SKM-1 (cell line): Measurements from ENCODE around the gene MARCHF6.
"Not testable (repeated sequence)": the region's sequence is repeated elsewhere in the genome, so short reads cannot be mapped to it uniquely, and the experiment has no call there.

Experiments used
- DNase-seq: peaks from one replicate; lab custom pipeline; 2025; ENCODE audit not compliant: unreplicated experiment; lab: John Stamatoyannopoulos, UW

Gene MARCHF6

DNA sequence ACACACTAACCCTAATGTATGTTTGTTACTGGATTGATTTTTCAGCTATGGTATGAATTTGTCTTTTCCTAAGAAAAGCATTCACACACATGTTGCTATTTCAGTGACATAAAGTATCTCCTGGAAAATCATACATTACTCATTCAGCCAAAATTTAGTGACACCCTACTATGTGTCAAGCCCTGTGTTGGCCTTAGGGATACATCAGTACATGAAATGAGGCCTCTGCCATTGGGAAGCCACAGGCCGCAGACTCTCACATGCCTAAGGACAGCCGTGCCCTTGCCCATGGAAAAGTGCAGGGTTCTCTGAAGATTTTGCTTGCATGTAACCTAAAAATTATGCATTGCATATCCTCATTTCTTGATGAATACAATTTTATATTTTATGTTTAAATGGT lies 5.2 kb upstream of the MARCHF6 start:
- no peak for DNase-seq

DNA sequence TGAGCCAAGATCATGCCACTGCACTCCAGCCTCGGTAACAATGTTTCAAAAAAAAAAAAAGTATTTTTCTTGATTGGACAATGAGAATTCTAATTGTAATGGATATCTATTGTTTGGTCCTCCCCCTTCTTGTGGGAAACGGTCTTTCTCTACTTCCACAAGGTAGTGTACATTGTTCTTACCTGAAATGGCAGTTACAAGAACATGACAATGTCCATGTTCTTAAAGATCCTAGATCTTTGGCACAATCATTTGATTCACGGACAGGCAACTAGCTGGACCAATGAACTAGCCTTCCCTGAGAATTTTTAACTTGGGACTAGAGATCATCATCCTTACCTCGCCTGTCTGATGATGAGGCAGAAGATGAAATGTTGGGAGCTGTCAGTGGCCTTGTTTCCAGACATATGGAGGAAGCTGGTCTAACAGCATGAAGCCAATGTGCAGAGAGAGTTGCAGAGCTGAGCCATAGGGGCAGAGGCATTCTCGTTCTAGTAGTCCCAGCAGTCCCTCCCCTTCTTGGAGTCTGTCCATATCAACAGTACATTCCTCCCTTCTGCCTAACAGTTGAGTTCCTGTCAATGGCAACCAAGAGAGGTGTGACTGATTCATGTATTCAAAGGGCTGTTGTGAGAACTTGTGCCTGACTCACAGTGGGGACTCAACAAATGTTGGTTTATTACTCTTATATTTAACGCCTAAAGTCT lies 2.1 kb upstream of the MARCHF6 start:
- no peak for DNase-seq

DNA sequence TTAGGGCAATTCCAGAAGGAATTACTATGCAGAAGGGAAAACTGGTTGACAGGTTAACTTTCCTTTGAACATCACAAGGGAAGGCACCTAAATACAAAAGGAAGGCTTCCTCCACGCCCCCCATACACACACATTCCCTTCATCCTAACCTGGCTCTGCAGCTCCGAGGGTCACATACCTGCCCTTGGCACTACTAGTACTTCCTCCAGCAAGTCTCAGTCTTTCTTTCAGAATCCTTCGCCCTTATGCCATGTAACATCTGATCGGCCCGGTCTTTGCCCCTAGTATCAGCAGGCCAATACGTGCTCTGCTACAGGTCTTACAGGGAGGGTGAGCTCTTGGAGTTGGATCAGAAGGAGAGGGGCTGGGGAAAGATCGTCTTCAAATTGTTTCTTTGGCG lies 1.6 kb upstream of the MARCHF6 start:
- DNase-seq, result no peak

DNA sequence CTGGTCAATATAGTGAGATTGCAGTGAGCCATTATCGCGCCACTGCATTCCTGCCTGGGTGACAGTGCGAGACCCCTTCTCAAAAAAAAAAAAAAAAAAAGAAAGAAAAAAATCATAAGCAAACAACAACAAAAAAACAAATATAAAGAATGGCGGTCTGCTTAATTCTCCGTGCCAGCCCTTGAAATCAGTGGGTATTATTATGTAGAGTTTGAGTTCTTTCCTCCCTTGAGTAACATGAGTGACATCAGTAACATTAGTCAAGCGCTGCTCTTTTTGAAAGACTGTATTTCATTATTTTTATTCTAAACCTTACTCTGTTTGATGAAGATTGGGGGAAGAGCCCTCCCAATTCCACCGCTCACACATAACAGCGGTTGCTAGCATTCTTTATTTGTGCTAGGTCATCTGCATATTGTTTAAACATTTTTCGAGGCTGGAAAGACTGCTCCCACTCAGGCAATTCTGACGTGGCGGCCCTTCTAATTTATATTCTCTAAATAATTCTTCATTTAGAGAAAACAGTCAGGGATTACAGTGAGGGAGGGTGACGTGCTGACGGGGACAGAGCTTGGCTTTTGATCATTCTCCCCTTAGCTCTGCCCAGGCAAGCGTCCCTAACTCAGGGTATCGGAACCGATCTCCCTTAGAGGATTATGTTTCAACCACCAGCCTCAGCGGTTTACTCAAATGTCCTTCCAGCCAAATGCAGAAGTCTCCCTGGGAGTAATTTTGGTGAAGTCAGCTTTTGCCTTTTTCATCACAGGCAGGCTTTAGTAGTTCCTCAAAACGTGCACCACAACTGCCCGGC lies 860 bp upstream of the MARCHF6 start:
- peak; percentile 91 for DNase-seq

DNA sequence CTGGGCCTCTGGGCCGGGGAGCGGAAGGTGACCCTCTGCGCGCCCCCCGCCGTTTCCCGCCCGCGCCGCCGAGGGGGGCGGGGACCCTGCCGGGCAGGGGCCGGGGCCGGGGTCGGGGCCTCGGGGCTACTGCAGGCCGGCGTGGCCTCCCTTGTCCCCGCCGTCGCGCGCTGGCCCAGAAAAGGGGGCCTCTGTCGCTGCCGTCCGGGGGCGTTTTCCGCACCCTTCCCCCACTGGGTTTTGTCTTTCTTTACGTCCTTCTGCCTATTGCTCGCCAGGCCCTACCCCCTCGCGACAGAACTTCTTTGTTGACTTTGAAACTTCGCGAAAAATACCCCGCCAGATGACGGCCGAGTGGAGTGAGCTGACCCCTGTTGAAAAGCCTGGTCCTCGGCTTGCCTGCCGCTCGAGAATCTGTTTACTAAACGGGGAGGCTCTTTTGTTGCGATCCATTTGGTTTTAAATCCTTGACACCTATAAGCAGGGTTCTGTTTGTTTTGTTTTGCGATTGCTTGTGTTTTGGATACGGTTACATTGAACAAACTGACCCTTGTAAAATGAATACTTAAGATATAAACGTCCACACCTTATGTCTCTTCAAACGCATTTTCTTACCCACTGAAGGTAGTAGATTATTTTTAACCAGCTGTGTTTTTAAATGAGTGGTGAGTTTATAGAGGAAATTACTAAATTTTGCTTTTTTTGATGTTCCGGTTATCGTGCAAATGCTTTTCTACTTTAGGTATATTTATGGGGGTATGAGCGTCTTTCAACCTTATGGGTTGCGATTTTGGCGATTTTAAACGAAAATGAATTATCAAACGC lies 765 bp downstream of the MARCHF6 start:
- DNase-seq, result peak; percentile 9

DNA sequence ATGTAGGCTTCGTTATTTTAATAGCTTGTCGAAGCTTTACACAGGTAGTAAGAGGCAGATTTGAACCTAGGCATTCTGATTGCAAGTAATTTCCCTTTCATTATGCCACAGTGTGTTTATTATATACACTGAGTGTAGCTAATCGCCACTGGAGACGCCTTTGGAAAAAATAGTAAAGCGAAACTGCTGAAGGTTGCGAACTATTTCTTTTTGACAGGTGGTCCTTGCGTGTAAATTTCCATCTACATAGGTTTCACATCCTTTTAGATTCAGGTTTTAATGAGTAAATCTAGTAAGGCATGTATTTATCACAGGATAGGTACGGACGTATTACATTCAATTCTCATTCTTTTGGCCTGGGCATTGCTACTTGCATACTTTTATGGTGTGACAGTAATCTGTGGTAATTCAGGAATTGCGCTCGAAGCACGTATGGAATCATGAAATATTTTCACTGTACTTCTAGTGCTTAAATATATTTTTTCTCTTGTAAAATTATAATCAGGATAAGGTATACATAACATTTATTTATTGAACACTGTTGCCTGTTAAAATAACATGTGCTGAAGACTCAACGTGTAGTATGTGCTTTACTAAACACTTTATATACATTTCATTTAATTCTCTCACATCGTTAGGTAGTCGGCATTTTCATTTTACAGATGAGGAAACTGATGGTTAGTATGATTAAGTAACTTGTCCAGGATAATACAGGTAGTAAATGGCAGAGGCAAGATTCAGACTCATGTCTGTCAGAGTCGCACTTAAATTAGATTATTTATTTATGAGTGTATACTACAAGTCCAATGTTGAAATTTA lies 1.8 kb downstream of the MARCHF6 start:
- DNase-seq, result no peak

DNA sequence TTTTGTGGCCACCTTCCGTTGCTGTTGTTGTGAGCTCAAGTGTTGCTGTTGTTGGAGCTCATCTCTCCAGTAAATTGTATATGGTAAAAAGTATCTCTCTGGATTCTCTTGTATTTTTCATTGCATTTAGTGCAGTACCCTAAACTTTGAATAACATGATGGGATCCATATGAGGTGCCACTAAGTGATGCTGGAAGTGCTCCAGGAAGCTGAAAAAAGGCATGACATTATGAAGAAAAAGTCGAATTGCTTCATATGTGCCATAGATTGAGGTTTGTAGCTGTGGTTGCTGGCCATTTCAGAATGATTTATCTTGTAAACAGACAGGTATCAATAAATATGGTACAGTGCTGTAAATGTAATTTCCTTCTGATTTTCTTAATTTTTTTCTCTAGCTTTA lies 5.5 kb downstream of the MARCHF6 start:
- no peak for DNase-seq

DNA sequence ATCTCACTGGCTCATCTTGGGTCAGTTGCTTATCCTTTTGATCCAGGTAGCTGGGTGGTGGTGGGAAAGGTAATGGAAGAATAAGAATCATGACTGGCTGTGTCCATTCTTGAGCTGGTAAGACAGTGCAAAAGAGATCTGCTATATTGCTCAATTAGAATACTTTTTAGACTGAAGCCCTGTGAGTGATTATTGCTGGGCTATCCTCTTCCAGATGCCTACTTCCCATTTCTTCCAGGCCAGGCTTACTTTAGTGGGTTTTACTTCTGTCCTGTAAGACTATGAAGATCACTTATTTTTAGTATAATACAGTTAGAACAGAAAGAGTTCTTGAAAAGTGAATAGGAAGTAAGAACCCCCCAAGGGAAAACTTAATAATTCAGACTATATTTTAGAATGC lies 7.2 kb downstream of the MARCHF6 start:
- no peak for DNase-seq

DNA sequence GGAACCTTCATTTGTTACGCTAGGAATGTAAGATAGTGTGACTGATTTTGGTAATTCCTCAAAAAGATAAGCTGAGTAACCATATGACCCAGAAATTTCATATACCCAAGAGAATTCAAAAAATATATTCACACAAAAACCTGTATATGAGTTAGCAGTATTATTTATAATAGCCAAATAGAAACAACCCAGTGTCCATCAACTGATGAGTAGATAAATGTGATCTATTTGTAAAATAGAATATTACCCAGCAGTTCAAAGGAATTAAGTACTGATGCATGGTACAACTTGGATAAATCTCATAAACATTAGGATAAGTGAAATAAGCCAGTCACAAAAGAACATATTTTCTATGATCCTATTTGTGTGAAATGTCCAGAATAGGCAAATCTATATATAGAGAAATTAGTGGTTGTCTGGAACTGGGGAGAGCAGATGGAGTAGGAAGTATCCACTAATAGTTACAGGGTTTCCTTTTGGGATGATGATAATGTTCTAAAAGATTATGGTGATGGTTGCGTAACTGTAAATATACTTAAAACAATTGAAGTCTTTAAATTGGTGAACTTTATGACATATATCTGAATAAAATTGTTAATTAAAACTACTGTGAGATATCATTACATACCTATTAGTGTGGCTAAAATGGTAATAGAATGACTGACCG lies 10.2 kb downstream of the MARCHF6 start:
- DNase-seq, result no peak

DNA sequence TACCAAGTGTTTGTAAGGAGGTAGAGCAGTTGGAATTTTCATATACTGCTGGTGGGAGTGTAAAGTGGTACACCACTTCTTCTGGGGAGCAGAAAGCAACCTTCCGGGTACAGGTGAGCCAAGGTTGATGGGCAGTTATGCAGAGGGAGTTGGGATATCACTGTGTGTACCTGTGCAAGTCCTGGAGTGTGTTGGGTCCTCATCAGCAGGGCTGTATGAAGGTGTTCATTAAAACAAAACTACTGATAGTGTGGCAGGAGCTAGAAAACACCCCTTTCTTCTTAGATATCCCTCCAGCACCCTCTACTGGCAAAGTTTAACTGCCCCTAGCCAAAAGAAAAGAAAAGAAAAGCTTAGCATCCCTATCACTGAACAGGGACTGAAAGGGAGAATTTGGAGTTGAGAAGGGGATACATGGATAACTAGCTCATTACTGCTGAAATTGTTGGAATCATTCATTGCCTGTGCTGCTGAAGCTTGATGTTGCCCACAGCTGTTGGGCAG lies 10.7 kb downstream of the MARCHF6 start:
- DNase-seq, result no peak

DNA sequence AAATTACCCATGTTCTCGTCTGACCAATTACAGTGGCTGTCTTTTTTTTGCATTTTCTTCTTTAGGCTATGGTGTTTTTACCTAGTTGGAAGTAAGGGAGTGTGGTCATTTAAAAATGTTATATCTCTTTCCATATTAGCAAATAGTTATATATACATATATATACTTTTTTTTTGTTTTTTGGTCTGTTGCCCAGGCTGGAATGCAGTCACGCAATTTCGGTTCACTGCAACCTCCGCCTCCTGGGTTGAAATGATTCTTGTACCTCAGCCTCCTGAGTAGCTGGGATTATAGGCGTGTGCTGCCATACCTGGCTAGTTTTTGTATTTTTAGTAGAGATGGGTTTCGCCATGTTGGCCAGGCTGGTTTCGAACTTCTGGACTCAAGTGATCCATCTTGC lies 12.3 kb downstream of the MARCHF6 start:
- no peak for DNase-seq

DNA sequence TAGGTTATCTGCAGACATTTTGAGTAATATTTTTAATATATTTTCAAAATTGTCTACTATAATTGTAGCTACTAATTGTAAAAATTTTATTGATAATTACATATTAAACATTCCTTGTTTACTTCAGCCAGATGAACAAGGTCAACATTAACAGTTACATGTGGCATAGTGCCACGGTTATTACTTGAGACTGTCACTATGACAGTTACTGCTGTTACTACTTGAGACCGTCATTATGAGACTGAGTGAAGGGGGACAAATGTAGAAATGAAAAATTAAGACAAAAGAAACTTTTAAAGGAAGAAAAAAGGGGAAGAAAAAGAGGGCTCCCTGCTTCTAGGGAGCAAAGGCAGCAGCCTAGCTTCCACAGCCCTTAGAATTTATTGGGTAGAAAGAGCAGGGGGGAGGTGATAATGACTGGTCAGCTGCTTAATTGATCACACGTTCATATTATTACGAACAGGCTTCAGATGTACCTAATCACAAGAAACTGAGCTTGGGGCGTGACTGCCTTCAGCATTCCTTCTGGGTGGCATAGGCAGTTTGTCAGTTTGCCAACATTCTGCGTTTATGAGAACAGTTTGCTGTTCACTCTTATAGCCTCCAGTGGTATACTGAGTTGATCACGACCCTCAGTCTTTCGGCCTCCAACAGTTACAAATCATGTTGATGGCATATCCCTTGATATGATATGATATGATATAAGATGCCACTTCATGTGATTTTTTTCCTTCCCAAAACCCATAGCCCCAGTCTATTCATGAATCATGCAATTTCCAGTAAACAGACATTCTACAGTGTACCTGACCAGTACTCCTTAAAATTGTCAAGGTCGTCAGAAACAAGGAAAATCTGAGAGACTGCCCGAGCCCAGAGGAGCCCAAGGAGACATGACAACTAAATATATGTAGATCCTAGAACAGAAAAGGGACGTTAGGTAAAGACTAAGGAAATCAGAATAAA lies 13.1 kb downstream of the MARCHF6 start:
- no peak for DNase-seq

DNA sequence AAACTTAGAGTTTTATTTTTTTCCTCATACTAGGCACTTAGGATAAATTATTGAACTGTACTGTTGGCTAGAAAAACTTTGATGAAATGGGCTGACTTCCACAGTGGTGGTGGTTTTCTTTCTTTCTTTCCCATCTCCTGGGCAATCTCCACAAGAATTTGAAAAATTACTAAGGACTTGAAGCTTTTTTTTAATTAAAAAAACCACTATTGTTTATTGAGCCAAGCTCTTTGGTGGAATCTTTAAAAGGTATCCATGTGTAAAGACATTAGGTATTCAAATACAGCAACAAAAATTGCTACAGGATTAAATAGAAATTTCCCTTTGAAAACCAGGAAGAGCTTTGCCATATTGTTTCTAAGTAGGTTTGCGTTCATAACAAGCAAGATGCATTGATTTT lies 14.1 kb downstream of the MARCHF6 start:
- DNase-seq, result no peak

DNA sequence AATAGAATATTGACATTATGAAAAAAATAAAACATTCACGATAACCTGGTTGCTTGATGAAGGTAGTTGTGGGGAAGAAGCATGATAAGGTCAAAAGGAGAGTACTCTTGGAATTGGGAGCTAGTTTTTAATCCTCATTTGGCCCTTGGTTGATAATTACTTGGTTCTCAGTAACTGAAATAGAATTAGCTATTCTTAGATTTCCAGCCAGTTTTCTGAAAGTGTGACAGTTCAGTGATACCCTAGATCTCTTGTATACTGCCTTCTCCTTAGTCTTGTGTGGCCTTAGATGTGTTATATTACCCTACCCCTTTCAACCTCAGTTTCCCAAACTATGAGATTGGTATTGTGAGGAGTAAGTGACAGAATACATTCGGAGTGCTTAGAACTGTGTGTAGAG lies 17.4 kb downstream of the MARCHF6 start:
- DNase-seq, result no peak

DNA sequence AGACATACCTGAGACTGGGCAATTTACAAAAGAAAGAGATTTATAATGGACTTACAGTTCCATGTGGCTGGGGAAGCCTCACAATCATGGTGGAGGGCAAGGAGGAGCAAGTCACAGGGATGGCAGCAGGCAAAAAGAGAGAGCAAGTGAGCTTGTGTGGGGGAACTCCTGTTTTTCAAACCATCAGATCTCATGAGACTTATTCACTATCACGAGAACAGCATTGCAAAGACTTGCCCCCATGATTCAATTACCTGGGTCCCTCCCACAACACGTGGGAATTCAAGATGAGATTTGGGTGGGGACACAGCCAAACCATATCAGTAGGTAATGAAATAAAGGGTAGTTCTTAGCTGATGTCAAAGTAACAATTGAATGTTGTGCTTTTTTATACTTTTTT lies 17.9 kb downstream of the MARCHF6 start:
- not testable (repeated sequence) for DNase-seq

DNA sequence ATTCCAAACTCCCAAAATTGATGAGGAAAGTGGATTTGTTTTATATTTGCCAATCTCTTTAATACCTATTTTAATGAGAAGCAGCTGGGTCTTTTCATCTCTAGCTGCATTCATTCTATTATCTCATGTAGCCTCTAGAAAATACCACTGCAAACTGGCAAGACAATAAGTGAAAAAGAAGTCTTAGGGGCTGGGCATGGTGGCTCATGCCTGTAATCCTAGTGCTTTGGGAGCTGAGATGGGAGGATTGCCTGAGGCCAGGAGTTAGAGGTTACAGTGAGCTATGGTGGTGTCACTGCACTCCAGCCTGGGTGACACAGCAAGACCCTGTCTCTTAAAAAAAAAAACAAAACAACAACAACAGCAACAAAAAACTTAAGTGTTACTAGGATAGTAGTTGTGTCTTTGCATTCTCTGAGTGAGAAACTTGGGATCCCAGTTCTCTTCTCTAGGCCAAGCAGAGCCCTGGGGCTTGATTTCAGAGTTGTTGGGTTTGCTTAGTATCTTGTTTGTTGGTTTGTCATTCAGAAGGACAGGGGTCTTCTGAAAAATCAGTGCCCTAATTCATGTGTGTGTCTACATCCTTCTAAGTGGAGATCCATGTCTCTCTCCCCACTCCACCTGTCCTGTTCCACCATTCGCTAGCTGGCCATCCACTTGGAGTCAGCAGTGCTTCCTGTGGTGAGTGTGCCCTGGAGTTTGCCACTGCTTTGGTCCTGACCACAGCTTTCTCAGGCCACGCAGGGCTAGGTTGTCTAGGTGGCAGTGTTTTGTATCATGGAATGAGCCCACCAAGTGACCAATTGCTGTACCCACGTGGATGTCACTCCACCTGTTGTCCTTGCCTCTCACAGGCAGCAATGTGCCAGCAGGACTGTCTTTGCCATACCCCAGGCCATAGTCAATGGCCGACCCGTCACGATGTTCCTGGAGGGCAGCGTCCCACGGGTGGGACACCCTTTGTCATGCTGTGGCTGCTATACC lies 19.5 kb downstream of the MARCHF6 start:
- DNase-seq, result no peak

DNA sequence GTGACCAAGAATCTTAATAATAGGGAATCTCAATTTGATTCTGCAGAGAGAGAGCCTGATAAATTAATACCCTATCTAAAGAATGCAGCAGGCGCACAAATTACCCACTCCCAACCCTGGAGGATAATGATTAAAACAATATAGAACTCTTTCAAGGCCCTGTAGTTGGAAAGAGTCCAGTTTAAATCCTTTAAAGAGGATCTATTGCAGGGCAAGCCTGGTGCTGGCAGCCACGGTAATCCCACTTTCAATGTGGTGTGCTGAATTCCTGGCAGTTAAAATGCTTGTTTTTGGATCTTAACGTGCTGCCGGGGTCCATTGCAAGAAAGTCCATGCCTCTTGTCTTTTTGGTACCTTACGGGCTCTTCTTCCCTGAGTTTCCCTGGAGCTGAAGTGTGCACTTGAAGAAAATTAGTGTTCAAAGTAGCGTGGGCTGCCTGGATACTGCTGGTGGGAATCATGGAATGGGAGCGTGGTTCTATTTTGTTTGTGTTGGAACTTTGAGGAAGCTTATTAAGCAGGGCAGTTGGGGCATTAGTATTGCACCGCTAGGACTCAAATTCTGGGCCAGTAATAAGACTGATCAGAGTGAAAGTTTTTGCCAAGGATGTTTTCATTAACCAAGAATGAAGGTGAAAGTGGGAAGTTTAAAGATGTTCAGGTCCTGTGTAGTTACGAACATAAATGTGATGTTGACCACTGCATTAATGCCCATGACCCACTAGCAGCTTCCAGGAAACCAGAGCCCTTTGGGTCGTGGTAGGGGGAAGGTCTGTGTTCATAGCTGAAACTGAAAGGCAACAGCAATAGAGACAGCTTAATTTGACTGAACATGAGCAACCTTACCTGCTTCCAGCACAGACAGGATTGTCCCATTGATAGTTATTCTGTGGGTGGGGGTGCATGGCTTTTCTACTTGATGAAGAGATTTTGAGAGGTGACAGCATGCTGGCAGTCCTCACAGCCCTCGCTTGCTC lies 20.8 kb downstream of the MARCHF6 start:
- DNase-seq, result no peak
